Keratinocyte (primary cell): ENCODE measurements around the gene HAP1. TPM values are rescaled to one million over a fixed set of nuclear protein-coding genes. Genes with fewer than 3 reads are reported as not detected.

Source experiments
- DNase-seq: peaks from one replicate; pipeline ENCODE4 v3.0.0-alpha.2; 2011; ENCODE audit warnings: low read depth, missing footprints, low spot score
- FAIRE-seq: peaks from 2 replicates; lab custom pipeline; 2011; peaks lifted over from hg19 to GRCh38; lab: Jason Lieb, UNC
- H2AFZ ChIP-seq: 2 replicates; pipeline ENCODE4 v1.6.0; 2012; ENCODE audit warnings: low read length, control low read depth, inconsistent platforms; ENCODE audit not compliant: control insufficient read depth
- H3K27ac ChIP-seq: 2 replicates; pipeline ENCODE4 v1.5.1; 2011; ENCODE audit warnings: low read length; ENCODE audit not compliant: control insufficient read depth, insufficient read depth
- H3K27me3 ChIP-seq: 3 replicates; pipeline ENCODE4 v1.6.0; 2011; ENCODE audit warnings: low read length; ENCODE audit not compliant: control insufficient read depth, insufficient read depth; ENCODE audit errors: extremely low read depth
- H3K36me3 ChIP-seq, 2 experiments: 2 replicates in 1 of 2; 3 replicates in 1 of 2; pipeline ENCODE4 v1.5.1; 2011; ENCODE audit warnings: low read length in 2 of 2, mild to moderate bottlenecking in 1 of 2; ENCODE audit not compliant: control insufficient read depth in 2 of 2, insufficient read depth in 2 of 2; ENCODE audit errors: extremely low read depth in 1 of 2
- H3K4me1 ChIP-seq: 3 replicates; pipeline ENCODE4 v1.5.1; 2011; ENCODE audit warnings: low read length; ENCODE audit not compliant: control insufficient read depth, insufficient read depth; ENCODE audit errors: extremely low read depth
- H3K4me2 ChIP-seq: 3 replicates; pipeline ENCODE4 v1.6.0; 2011; ENCODE audit warnings: low read depth, low read length; ENCODE audit not compliant: control insufficient read depth, insufficient read depth; ENCODE audit errors: extremely low read depth
- H3K4me3 ChIP-seq, 3 experiments: fragments of 200-600 bp in 1 of 3; sonication (generic) in 1 of 3; 2 replicates in 2 of 3; 3 replicates in 1 of 3; pipeline ENCODE4 v1.5.1; 2011 to 2016; ENCODE audit warnings: low read length in 3 of 3, mild to moderate bottlenecking in 3 of 3, control low read depth in 2 of 3, inconsistent platforms in 1 of 3, low read depth in 1 of 3, mixed read lengths in 1 of 3, mixed run types in 1 of 3, moderate library complexity in 1 of 3; ENCODE audit not compliant: control insufficient read depth in 2 of 3, insufficient read depth in 2 of 3; ENCODE audit errors: extremely low read depth in 1 of 3
- H3K79me2 ChIP-seq: 2 replicates; pipeline ENCODE4 v1.6.0; 2012; ENCODE audit warnings: low read length; ENCODE audit not compliant: control insufficient read depth, insufficient read depth
- H3K9ac ChIP-seq: 3 replicates; pipeline ENCODE4 v1.6.0; 2011; ENCODE audit warnings: low read length; ENCODE audit not compliant: control insufficient read depth, insufficient read depth; ENCODE audit errors: extremely low read depth
- H3K9me1 ChIP-seq: 3 replicates; pipeline ENCODE4 v1.6.0; 2011; ENCODE audit warnings: low read length; ENCODE audit not compliant: control insufficient read depth, insufficient read depth; ENCODE audit errors: extremely low read depth
- H3K9me3 ChIP-seq: 2 replicates; pipeline ENCODE4 v1.5.1; 2012; ENCODE audit warnings: low read depth, low read length; ENCODE audit not compliant: control insufficient read depth
- H4K20me1 ChIP-seq: 3 replicates; pipeline ENCODE4 v1.6.0; 2011; ENCODE audit warnings: low read length; ENCODE audit not compliant: control insufficient read depth, insufficient read depth; ENCODE audit errors: extremely low read depth
- CTCF ChIP-seq, 3 experiments: IDR thresholded peaks in 1 of 3; conservative IDR thresholded peaks in 1 of 3; optimal IDR thresholded peaks in 1 of 3; 2 replicates in 2 of 3; 3 replicates in 1 of 3; pipeline versions ENCODE3 to v1.5.1; 2011; ENCODE audit warnings: low read length in 3 of 3, mild to moderate bottlenecking in 3 of 3, moderate library complexity in 2 of 3, control low read depth in 1 of 3, inconsistent platforms in 1 of 3; ENCODE audit not compliant: insufficient read depth in 2 of 3; ENCODE audit errors: extremely low read depth in 1 of 3
- EZH2 ChIP-seq: IDR thresholded peaks from one replicate; pipeline ENCODE4 v1.6.1; 2012; ENCODE audit warnings: inconsistent platforms, mild to moderate bottlenecking, low read length, moderate library complexity
- dilution Hi-C: fragments of 300-500 bp; cut with MboI; formaldehyde crosslinking; loops from one replicate; pipeline ENCODE4 v1.7.0; 2020; ENCODE audit warnings: low sequenced_read_pairs; ENCODE audit not compliant: extremely low pct_ligation_motif_present
- polyA plus RNA-seq, 5 experiments: library from polyadenylated mRNA; depleted of rRNA in 3 of 5; stranded (reverse) in 3 of 5; stranded (forward) in 1 of 5; unstranded in 1 of 5; fragments of >200 nt; gene quantifications; 1 replicate in 1 of 5; 2 replicates in 3 of 5; 3 replicates in 1 of 5; pipeline versions ENCODE4 v1.2.1 to v1.2.3, GENCODE V29; 2011 to 2012; ENCODE audit warnings: missing spikeins in 2 of 5, low read depth in 1 of 5, low replicate concordance in 1 of 5

The HAP1 gene
- polyA plus RNA-seq, 1 donor (not counting 4 experiments of a cell fraction or from before 2014, with no cell fraction given) = 1.6 TPM

- FAIRE-seq (no peak), DNase-seq (no peak)
- Histone ChIP-seq H3K79me2 (peaks cover 2% of the 10 kb centered on the region), H3K27me3 (no peaks in the 10 kb centered on the region), H3K36me3 (no peaks in the 10 kb centered on the region), H3K27ac (no peak overlapping the region), H3K9ac (no peak overlapping the region), H3K9me3 (no peaks in the 10 kb centered on the region), H3K4me3 (no peak overlapping the region), H3K4me2 (no peak overlapping the region), H3K9me1 (no peaks in the 10 kb centered on the region), H3K4me1 (peaks cover 10% of the 10 kb centered on the region), H2AFZ (no peak overlapping the region), H4K20me1 (no peaks in the 10 kb centered on the region)
- dilution Hi-C loops = no loop called here
- TF ChIP-seq EZH2 (no peak), CTCF (optimal IDR thresholded peaks at IDR 0.05 in 1 of 3, IDR thresholded peaks at IDR 0.05 in 1 of 3, conservative IDR thresholded peaks at IDR 0.05 in 1 of 3; ENCODE audit: extremely low read depth in 1 of 3, insufficient read depth in 2 of 3, low read length in 3 of 3) (no peak)
These were observed 50.4 kb downstream of the HAP1 start for GRCh38 chr17:41684035-41684434.

GRCh38 chr17:41683441-41684007 lies 50.9 kb downstream of the HAP1 start:
- no peak for TF ChIP-seq EZH2
- no peak for TF ChIP-seq CTCF (optimal IDR thresholded peaks at IDR 0.05 in 1 of 3, IDR thresholded peaks at IDR 0.05 in 1 of 3, conservative IDR thresholded peaks at IDR 0.05 in 1 of 3; ENCODE audit: extremely low read depth in 1 of 3, insufficient read depth in 2 of 3, low read length in 3 of 3)
- Histone ChIP-seq H3K9me3 (no peaks in the 10 kb centered on the region), H3K9me1 (no peaks in the 10 kb centered on the region), H3K79me2 (no peaks in the 10 kb centered on the region), H2AFZ (no peak overlapping the region), H4K20me1 (no peaks in the 10 kb centered on the region), H3K9ac (no peak overlapping the region), H3K27me3 (no peaks in the 10 kb centered on the region), H3K4me2 (no peak overlapping the region), H3K4me1 (peaks cover 15% of the 10 kb centered on the region), H3K36me3 (no peaks in the 10 kb centered on the region), H3K27ac (no peak overlapping the region), H3K4me3 (no peak overlapping the region)
- dilution Hi-C loops = no loop called here
- DNase-seq = no peak
- FAIRE-seq = no peak
